HL-60 (cell line): ENCODE data around the gene CYP2D6.

Experiments used
- DNase-seq, 2 experiments: peaks; one replicate each; pipeline ENCODE4 v3.0.0-alpha.2; 2010 to 2020; ENCODE audit warnings: low read depth in 1 of 2, low spot score in 1 of 2
- H3K27ac ChIP-seq: fragments of 250-450 bp; sonication (Bioruptor Pico); replicated peaks from 2 replicates; pipeline ENCODE4 v1.5.1; 2020; ENCODE audit warnings: mild to moderate bottlenecking, moderate library complexity
- H3K27me3 ChIP-seq: fragments of 250-450 bp; sonication (Bioruptor Pico); 2 replicates; pipeline ENCODE4 v1.5.1; 2021; ENCODE audit warnings: mild to moderate bottlenecking, moderate library complexity; ENCODE audit not compliant: insufficient read depth, poor library complexity, severe bottlenecking
- H3K4me3 ChIP-seq: replicated peaks from 2 replicates; pipeline ENCODE4 v1.5.1; 2011; ENCODE audit warnings: mild to moderate bottlenecking, control low read depth, low read length; ENCODE audit not compliant: insufficient read depth
- CTCF ChIP-seq: IDR thresholded peaks from one replicate; pipeline ENCODE4 v1.5.1; 2011; ENCODE audit warnings: low read length, control low read depth, inconsistent platforms; ENCODE audit not compliant: insufficient read depth
- GABPA ChIP-seq: IDR thresholded peaks from 2 replicates; pipeline ENCODE4 v1.6.1; 2012; ENCODE audit warnings: low read depth
- POLR2AphosphoS5 ChIP-seq: IDR thresholded peaks from 2 replicates; pipeline ENCODE4 v1.6.1; 2012; ENCODE audit warnings: low read depth
- REST ChIP-seq: IDR thresholded peaks from 2 replicates; pipeline ENCODE4 v1.6.1; 2012; ENCODE audit warnings: low read depth; ENCODE audit not compliant: insufficient replicate concordance
- SPI1 ChIP-seq: IDR thresholded peaks from 2 replicates; pipeline ENCODE4 v1.6.1; 2012; ENCODE audit warnings: low read depth, mild to moderate bottlenecking, borderline replicate concordance

The CYP2D6 gene

GRCh38 chr22:42084874-42085273 is 45.7 kb downstream of the CYP2D6 start:
- H3K4me3 ChIP-seq: no peak overlapping the region
- no peaks in the 10 kb centered on the region for H3K27me3 ChIP-seq
- TF ChIP-seq POLR2AphosphoS5: no peak
- TF ChIP-seq REST: no peak
- no peak for TF ChIP-seq SPI1
- TF ChIP-seq GABPA: no peak
- TF ChIP-seq CTCF: no peak
- H3K27ac ChIP-seq: no peak overlapping the region
- no peak for DNase-seq

- Histone ChIP-seq H3K27me3 (no peaks in the 10 kb centered on the region), H3K4me3 (no peak overlapping the region), H3K27ac (no peak overlapping the region)
- DNase-seq: no peak
- TF ChIP-seq GABPA (no peak), SPI1 (no peak), POLR2AphosphoS5 (no peak), CTCF (no peak), REST (no peak)
Measured at GRCh38 chr22:42083119-42083518, 47.5 kb downstream of the CYP2D6 start.

- no peak for DNase-seq
- peak overlapping the region; percentile 70 for H3K4me3 ChIP-seq
- peak overlapping the region; percentile 92 for H3K27ac ChIP-seq
- no peaks in the 10 kb centered on the region for H3K27me3 ChIP-seq
- TF ChIP-seq REST (no peak), CTCF (no peak), GABPA (no peak), SPI1 (no peak), POLR2AphosphoS5 (no peak)
Measured at GRCh38 chr22:42080287-42080686, 50.3 kb downstream of the CYP2D6 start.
